GM18507 (cell line): ENCODE measurements around the gene PAPPA2.

ENCODE experiments used
- DNase-seq: peaks from one replicate; pipeline ENCODE4 v3.0.0; 2011; ENCODE audit warnings: low read depth; ENCODE audit not compliant: insufficient read length; ENCODE audit errors: extremely low spot score
- FAIRE-seq: peaks from 2 replicates; lab custom pipeline; 2011; peaks lifted over from hg19 to GRCh38; lab: Jason Lieb, UNC

Gene PAPPA2

DNA sequence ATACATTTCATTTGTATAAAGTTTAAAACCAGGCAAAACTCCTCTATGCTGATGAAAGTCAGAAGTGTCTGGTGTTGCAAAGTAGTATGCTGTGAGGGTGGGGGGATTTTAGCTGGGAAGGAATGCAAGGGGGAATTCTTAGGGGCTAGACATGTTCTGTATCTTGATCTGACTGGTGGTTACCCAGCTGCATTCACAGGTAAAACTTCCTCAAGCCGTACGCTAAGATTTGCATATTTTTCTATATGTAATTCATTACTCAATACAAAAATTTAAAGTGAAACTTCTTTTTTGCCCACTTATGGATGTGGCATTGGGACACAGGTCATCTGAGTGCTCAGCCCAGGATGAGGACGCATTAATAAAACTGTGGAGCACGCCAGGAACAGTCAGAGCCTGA, 323.3 kb downstream of the PAPPA2 start:
- no peak for DNase-seq
- FAIRE-seq: no peak

DNA sequence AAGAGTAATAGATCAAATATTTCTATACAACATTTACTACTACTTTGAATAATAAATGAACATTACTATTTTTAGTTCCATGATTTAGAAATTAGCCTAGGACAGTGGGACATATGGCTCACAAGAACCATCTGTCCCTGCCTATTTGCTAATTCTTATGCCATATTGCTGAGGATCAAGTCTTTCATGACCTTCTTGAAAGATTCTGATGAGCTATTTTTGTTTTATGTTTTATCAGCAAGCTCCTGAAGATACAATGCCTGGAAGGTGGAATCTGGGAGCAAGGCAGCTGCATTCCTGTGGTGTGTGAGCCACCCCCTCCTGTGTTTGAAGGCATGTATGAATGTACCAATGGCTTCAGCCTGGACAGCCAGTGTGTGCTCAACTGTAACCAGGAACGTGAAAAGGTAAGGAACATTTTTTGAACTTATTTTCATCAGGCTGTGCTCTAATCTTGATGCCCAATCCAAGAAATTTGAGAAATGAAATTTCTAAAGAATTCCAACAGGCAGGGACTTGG, 326.7 kb downstream of the PAPPA2 start:
- DNase-seq (no peak), FAIRE-seq (no peak)

DNA sequence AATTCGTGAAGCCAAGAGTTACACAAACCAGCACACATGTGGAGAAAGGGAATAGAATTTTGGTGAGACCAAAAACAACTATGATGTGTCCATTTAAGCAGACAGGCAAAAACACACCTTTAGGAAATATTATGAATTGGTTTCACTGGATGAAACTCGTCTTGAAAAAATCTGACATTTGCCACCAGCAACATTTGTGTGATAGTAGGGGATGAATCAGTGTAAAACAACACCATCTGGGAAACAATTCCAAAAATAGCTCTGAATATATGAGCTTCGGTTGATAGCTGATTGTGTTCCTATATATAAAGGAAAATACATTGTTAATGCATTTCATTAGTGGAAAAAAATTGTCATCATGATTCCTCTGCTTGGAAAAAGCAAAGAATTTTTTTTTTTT, 327.8 kb downstream of the PAPPA2 start:
- no peak for DNase-seq
- no peak for FAIRE-seq

DNA sequence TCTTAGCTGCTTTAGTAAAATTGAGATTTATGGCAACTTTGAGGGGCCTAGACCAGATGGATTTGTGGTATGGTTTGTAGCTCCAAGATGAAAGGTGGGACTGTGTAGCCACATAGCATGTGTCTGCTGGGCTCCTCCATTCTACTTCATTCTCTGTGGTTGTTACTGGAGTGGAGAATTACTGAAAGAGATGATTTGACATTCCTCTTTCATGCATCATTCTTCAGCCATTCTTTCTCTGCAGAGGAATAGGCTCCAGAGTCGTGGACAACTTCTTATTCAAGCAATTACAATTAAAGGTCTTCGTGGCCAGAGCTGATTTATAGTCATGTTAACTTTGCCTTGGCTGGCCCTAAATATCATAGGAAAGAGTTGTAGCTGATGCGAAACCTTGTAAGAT, 328.9 kb downstream of the PAPPA2 start:
- DNase-seq (no peak), FAIRE-seq (no peak)

DNA sequence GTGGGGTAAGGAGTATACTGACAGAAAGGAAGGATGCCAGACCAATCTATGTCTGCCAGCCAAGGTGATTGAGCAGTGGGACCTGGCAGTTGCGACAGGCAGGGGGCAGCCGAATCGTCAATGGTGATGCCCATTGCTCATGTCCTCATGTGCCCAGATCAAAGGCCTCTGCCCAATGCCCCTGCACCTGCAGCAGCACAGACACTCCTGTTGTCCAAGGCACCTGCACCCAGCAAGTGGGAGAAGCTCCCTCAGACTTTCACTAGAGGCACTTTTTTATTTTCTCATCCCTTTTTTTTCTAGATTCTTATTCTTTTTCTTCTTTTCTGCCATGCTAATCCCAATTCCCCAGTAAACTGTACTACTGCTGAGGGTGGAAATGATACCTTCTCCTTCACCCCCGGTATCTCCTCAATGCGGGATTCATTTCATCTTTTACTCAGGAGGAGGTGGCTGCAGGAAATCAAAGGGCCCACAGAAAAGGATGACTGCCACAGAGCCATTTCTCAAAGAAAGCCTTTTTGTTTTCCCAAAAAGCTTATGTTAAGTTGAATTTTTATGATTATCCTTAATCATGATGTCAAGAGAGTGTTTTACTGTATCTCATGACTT, 332.0 kb downstream of the PAPPA2 start:
- FAIRE-seq (no peak), DNase-seq (no peak)

DNA sequence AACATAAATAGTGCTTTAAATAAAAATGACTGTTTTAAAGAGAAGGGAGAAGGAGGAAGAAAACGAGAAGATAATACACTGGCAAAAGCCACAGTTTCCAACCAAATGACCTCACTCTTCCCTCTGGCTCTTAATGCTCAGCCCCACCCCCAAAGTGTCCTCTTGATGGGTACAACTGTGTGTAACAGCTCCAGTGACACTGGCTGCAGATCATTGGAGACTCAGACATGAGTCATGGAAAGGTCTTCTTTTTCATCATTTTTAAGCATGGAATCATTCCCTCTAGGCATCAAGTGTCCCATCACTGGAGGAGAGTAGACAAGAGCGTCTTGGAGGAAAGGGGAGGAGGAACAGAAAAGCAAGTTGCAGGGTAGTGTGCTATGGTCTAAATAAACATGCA, 333.0 kb downstream of the PAPPA2 start:
- no peak for DNase-seq

DNA sequence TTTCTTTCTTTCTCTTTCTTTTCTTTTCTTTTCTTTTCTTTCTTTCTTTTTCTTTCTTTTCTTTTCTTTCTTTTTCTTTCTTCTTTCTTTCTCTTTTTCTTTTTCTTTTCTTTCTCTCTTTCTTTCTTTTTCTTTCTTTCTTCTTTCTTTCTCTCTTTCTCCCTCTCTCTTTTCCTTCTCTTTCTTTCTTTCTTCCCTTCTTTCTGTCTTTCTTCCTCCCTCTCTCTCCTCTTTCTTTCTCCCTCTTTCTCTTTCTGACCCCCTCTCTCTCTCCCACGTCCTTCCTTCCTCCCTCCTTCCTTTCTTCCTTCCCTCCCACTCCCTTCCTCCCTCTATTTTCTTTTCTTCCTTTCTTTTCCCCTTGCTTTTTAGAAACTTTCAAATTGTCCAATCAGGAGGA, 333.6 kb downstream of the PAPPA2 start:
- FAIRE-seq (no peak), DNase-seq (no peak)

More for the DNA sequence above, 333.0 kb downstream of the PAPPA2 start:
- FAIRE-seq: no peak

DNA sequence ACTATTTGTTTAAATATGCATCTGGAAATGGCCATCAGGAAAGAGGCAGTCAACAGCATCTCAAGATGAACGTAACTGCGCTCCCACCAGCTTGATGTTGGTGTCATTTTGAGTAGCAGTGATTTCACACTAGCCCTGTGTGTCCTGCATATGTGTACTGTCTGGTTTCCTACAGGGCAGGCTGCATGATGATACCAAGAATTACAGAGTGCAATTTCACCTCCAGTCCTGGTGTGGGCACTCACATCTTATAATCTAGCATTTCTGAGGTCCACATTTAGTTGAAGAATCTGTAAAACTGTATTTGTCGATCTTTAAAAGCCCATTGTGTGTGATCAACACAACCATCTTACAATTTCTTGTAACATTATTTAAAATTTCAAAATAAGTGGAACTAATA, 336.4 kb downstream of the PAPPA2 start:
- no peak for FAIRE-seq
- no peak for DNase-seq

DNA sequence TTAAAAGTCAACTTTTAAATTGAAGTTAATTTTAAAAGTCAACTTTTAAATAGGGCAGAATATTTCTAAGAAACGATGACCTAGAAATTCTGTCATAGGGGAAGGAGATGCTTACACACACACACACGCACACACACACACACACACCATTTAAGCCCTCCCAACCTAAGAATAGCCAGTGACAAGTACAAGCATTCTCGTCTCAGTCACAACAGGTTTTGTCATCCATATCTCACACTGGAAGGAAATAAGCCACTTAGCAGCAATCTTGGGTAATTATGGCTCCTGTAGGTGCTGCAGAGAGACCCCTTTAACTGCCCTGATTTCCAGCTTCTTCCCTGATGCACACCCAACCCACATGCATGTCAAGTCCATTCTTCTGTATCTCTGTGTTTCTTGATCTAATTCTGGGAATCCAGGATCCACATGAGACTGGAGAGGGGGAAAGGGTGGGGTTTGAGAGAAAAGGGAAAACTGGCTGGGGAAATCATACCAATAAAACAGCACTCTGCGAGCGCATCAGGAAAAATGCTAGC, 338.1 kb downstream of the PAPPA2 start:
- DNase-seq (no peak), FAIRE-seq (no peak)

DNA sequence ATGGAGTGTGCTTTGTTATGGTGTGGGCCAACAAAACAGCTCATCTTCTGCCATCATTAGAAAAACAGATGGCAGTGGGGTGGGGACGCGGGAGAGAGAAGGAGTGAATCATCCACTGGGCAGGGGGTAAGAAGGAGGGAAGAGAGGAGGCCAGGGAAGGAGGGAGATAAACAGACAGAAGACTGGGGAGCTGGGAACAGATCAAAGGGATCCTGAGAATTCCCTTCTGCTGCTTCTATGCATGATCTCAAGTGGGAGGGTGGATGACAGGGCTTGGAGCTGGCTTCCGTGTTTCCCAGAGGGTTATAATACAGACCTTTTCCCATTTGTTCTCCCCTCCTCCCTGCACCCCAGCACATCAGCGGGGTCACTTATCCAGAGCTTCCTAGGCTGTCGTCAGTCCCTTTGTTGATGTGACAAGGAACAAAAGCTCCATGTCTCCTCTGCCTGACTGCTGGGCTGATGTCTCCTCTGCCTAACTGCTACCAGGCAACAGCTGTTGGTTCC, 338.6 kb downstream of the PAPPA2 start:
- no peak for DNase-seq
- no peak for FAIRE-seq

DNA sequence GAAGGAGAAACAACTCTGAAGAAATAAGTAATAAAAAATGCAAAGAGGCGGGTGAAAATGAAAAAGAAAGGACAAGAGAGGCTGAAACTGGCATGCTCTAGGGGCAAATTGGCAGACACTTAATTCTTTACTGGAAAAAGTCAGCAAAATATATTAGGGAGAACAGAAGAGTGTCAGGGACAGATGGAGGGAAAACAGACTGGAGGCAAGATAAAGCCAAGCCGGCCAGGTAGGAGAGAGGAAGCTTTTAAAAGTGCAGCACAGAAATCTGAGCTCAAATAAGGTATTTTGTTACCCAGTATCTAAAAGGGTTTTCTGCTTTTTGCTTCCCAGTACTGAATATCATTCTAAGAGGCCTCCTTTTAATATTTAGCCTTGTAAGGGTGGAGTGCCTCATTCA, 339.3 kb downstream of the PAPPA2 start:
- DNase-seq (no peak), FAIRE-seq (no peak)

DNA sequence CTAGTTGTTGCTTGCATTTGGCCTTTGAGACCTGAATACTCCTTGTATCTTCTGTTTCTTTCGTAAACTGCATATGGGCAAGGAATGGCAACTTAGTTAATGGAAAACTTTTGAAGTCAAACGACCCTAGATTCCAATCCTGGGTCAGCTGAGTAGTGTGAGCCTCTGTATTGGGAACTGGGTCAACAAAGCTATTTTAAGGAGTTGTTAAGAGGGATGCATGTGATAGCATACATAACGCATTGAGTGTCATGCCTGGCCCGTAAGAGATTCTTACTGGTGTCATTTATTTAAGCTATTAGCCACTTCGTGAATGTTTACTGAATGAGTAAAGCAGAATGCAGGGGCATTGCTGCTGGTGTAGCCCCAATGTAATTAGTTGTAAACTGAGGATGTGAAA, 340.1 kb downstream of the PAPPA2 start:
- FAIRE-seq (no peak), DNase-seq (no peak)

DNA sequence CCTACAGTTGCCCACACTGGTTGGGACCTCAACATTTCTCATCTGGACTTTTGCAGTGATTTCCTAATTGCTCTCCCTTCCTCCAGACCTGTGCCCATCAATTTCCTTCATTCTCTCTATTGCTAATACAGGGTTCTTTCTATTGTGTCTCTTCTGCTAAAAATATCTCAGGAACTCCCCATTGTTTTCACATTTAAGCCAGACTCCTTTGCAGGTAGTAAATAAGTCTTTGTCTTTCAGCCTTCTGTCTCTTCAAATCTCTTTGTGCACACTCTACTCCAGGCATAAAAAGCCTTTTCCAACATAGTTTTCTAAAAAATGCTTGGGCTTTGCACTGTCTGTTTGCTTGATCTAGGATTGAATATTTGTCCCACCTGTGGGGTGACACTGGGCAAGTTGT, 340.6 kb downstream of the PAPPA2 start:
- no peak for DNase-seq
- no peak for FAIRE-seq

DNA sequence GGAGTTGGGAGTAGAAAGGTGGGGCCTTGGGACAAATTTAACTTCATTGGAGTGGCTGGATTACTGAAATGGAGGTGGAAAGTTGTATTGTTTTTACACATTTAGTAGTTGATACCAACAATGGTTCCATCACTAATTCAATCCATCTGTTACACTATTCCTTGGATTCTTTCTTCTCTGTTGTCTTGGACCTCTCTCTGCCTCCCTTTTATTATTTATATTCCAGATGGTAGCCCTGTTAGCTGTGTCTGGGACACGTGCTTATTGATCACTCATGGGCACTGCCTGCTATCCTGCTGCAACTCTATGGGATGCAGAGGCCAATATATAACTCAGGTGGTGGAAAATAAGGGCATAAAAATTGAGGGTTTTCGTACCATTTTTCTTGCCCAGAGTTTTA, 346.3 kb downstream of the PAPPA2 start:
- DNase-seq (no peak), FAIRE-seq (no peak)

DNA sequence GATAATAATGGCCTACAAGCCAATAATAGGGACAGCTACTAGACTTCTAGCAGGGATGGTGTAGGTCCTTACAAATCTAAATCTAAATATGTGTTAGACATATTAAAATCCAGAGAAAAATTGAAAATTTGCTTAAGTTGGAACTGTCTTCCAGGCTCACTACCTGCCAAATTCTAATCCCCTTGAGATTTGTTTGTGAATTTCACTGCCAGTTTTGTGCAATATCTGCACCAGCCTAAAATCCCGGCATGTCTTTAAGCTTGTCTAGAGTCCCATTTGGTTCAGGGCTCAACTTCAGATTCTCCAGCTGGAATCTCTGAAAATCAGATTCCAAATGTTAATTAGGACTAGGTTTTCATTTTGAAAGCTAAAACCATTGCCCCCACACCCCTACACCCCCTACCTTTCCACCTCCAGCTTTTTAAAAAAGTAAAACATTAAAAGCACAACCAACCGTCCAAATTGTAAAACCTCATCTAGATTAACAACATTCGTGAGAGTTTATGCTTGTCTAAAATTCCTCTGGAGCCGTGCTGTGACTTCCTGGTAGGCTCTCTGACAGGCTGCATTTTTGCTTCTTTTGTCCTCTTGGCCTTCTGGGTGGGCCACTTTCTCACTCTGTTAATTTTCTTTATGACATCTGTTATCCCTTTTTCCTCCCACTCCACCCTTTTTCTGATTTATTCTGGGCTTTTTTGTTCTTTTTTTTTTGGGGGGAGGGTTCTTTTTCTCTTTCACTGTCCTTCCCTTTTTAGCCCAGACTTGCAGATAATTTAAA, 348.7 kb downstream of the PAPPA2 start:
- no peak for FAIRE-seq

DNA sequence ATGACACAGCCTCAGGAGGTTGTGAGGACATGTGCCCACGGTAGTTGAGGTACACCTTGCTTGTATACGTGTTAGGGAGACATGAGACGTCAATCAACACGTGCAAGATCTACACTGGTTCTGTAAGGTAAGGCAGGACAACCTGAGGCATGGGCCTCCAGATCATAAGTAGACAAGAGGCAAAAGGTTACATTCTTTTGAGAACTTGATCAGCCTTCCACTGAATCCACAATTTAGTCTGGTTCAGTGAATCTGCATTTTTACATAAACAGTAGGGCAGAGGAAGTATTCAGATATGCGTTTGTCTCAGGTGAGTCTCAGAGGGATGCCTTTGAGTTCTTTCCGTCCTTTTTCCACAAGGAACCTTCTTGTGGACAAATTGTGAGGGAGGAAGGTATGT, 352.6 kb downstream of the PAPPA2 start:
- FAIRE-seq: no peak

More for the DNA sequence above, 348.7 kb downstream of the PAPPA2 start:
- DNase-seq: no peak

DNA sequence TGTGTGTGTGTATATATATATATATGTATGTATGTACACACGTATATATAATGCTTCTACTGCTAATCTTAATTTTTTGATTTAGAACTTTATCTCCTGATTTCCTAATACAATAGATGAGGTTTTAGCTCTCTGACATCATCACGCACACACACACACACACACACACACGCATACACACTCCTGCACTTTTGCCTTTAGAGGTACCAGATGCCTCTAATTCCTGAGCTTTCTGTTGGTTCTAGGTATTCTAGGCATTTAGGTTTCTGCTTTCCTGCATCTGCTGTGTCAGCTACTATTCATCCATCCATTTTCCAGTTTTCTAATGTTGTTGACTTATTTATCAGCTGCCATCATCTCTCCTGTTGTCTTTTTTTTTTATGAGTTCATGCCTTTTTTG, 353.3 kb downstream of the PAPPA2 start:
- FAIRE-seq: no peak
- DNase-seq: no peak

More for the DNA sequence above, 352.6 kb downstream of the PAPPA2 start:
- DNase-seq: no peak

DNA sequence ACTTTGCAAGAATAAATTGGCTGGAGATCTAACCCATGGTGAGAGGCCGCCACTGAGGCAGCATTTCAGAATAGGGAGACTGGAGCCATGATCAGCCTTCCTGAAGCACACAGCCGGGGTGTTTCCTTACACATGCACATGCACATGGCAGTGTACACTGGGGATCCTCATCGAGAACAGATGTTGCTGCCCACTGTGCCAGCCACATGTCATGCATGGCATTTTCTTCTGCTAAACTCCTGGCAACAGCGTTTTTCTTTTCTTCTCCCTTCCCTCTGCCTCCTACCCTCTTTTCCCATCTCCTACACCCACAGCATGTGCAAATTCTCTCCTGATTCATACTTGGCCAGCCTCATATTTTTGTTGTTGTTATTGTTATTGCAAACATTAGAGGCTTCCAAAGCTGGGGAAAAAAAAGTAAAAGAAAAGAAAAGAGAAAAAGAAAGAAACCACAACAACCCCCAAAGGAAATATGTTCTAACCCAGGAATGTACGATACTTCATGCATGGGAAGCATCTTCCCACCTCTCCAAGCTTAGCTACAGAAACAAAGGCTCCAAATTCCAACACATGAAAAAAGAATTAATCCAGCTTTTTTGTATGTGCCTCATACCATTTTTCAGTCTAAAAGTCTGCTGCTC, 357.5 kb downstream of the PAPPA2 start:
- no peak for FAIRE-seq
- DNase-seq: no peak

DNA sequence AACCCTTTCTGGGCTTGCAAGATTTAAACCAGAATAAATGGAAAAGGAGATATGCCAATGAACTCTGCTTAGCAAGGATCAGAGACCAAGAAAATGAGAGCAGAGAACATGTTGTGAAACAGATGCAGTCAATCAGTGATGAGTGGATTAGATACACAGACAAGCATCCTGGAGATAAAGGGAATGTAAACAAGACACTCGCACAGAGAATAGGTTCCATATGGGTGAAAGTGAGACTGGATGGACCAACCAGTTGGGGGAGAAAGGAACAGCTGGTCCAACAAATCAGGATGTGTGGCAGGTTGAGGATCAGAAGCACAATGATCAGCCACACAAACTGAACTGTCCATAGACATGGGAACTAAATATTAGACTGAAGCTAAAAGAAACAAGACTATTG, 363.3 kb downstream of the PAPPA2 start:
- no peak for DNase-seq
- FAIRE-seq: no peak

DNA sequence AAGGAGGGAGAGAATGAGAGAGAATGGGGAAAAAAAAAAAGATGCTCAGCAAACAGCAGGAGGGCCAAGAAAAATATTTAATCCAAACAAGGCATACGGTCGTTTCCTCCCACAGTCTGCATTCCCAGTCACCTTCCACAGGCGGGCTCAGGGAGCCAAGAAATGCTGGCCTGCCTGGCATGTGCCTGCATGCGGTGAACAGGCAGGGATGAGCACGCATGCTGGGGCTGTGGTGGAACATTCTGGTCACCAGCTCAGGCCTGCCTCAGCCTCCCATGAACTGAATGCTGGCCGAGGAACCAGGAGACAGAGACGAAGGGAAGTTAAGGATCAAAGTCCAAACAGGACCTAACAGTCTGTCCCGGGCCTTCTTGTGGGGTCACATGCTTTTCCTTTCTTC, 366.3 kb downstream of the PAPPA2 start:
- DNase-seq: no peak
- no peak for FAIRE-seq
